Measurements from ENCODE around the gene TBC1D8.

GRCh38 chr2:100983201-100983600, 168.0 kb downstream of the TBC1D8 start:
- TF ChIP-seq CTCF (IDR thresholded peaks at IDR 0.05; ENCODE audit: low read depth, low read length) (no peak), POLR2A (IDR thresholded peaks at IDR 0.05; ENCODE audit: extremely low read depth, insufficient read length) (no peak)

Data from NB4 (cell line).